ENCODE results near the gene PTGR1. TPM values are rescaled to one million over a fixed set of nuclear protein-coding genes. Genes with fewer than 3 reads are reported as not detected.
A peak's percentile ranks its signal among the peaks of the same experiment; 100 is the strongest.

PTGR1 gene
- total RNA-seq, 1 experiment from 2014 or later, result 27.4 TPM

GRCh38 chr9:111631214-111631971 is 31.9 kb upstream of the PTGR1 start, which contains the start of gene DNAJC25:
Gene DNAJC25, plus strand, starts transcription at chr9:111631334. Its CDS starts 74 bp downstream, at chr9:111631408.
- POLR2A ChIA-PET, result interaction anchor here (0.6 to 7.1 kb wide), 33 partner anchors 9 to 587 kb away, joined by 3 to 88 read pairs (median 4); partner anchors contain the start of genes GNG10, PTGR1, UGCG and ZNF483
- H3K27me3 Mint-ChIP-seq (ENCODE audit: insufficient read depth, unreplicated experiment), result no peaks in the 10 kb centered on the region

GRCh38 chr9:111630964-111631213 is 31.4 kb upstream of the PTGR1 start:
- BruUV-seq (replicated peaks), result no TSS peak
- POLR2A ChIA-PET, result interaction anchor here (0.6 to 7.1 kb wide), 30 partner anchors 8 to 588 kb away, joined by 3 to 88 read pairs (median 4); partner anchors contain the start of genes GNG10, PTGR1, UGCG and ZNF483
- Mint-ChIP-seq H3K4me3 (ENCODE audit: unreplicated experiment) (peak overlapping the region; percentile 99), H3K4me1 (ENCODE audit: insufficient read depth, unreplicated experiment) (peaks cover 37% of the 10 kb centered on the region), H3K9me3 (ENCODE audit: unreplicated experiment) (no peaks in the 10 kb centered on the region), H3K36me3 (ENCODE audit: insufficient read depth, unreplicated experiment) (no peaks in the 10 kb centered on the region), H3K27ac (ENCODE audit: low read depth, unreplicated experiment) (peak overlapping the region; percentile 82), H3K27me3 (ENCODE audit: insufficient read depth, unreplicated experiment) (no peaks in the 10 kb centered on the region)
- intact Hi-C loops (cut with micrococcal nuclease), result loop anchor here (2.0 to 5.0 kb wide), 2 partner anchors 32 to 61 kb away; partner anchors contain the start of gene PTGR1
- TF ChIP-seq CTCF (IDR thresholded peaks at IDR 0.05; ENCODE audit: unreplicated experiment), result no peak
- no peak for DNase-seq (ENCODE audit: unreplicated experiment)
- CTCF ChIA-PET, result interaction anchor here (0.9 kb wide), 1 partner anchor 166 kb away, joined by 3 read pairs; no protein-coding TSS in a partner anchor

More at GRCh38 chr9:111631214-111631971, 31.9 kb upstream of the PTGR1 start, which contains the start of gene DNAJC25:
- TF ChIP-seq CTCF (IDR thresholded peaks at IDR 0.05; ENCODE audit: unreplicated experiment), result no peak
- BruUV-seq (replicated peaks), result no TSS peak
- Mint-ChIP-seq H3K9me3 (ENCODE audit: unreplicated experiment) (no peaks in the 10 kb centered on the region), H3K4me1 (ENCODE audit: insufficient read depth, unreplicated experiment) (peaks cover 37% of the 10 kb centered on the region), H3K27ac (ENCODE audit: low read depth, unreplicated experiment) (peak within 1 kb of the TSS; percentile 82), H3K4me3 (ENCODE audit: unreplicated experiment) (peak within 1 kb of the TSS; percentile 99), H3K36me3 (ENCODE audit: insufficient read depth, unreplicated experiment) (no peaks in the 10 kb centered on the region)
- CTCF ChIA-PET, result interaction anchor here (0.6 to 0.9 kb wide), 2 partner anchors 26 to 166 kb away, joined by 3 read pairs; no protein-coding TSS in a partner anchor
- intact Hi-C loops (cut with micrococcal nuclease), result loop anchor here (2.0 to 5.0 kb wide), 2 partner anchors 33 to 61 kb away; partner anchors contain the start of gene PTGR1
- peak; percentile 98 for DNase-seq (ENCODE audit: unreplicated experiment)

GRCh38 chr9:111630182-111630963 is 30.9 kb upstream of the PTGR1 start:
- no peaks in the 10 kb centered on the region for H3K9me3 Mint-ChIP-seq (ENCODE audit: unreplicated experiment)
- H3K4me1 Mint-ChIP-seq (ENCODE audit: insufficient read depth, unreplicated experiment), result peaks cover 33% of the 10 kb centered on the region
- TF ChIP-seq CTCF (IDR thresholded peaks at IDR 0.05; ENCODE audit: unreplicated experiment), result no peak
- CTCF ChIA-PET, result interaction anchor here (0.8 to 1.1 kb wide), 3 partner anchors 33 to 165 kb away, joined by 3 to 6 read pairs (median 5); no protein-coding TSS in a partner anchor
- H3K27ac Mint-ChIP-seq (ENCODE audit: low read depth, unreplicated experiment), result peak overlapping the region; percentile 82
- H3K27me3 Mint-ChIP-seq (ENCODE audit: insufficient read depth, unreplicated experiment), result no peaks in the 10 kb centered on the region
- H3K36me3 Mint-ChIP-seq (ENCODE audit: insufficient read depth, unreplicated experiment), result no peaks in the 10 kb centered on the region
- intact Hi-C loops (cut with micrococcal nuclease), result loop anchor here (2.0 to 5.0 kb wide), 2 partner anchors 32 to 62 kb away; partner anchors contain the start of gene PTGR1
- BruUV-seq (replicated peaks), result no TSS peak
- no peak for DNase-seq (ENCODE audit: unreplicated experiment)
- H3K4me3 Mint-ChIP-seq (ENCODE audit: unreplicated experiment), result peak overlapping the region; percentile 99
- POLR2A ChIA-PET, result interaction anchor here (0.6 to 7.1 kb wide), 29 partner anchors 8 to 588 kb away, joined by 3 to 88 read pairs (median 4); partner anchors contain the start of genes GNG10, PTGR1, UGCG and ZNF483

Measured in MCF 10A (cell line).